Subcutaneous adipose tissue (tissue), 4 donors: ENCODE measurements around the gene DCTN4. TPM values are rescaled to one million over a fixed set of nuclear protein-coding genes. Genes with fewer than 3 reads are reported as not detected.

ENCODE experiments used
- CTCF ChIP-seq: fragments of 450-650 bp; IDR thresholded peaks from one replicate; pipeline ENCODE4 v1.5.1; 2016; ENCODE audit warnings: low read depth, mild to moderate bottlenecking, control low read depth, antibody characterized with exemption, moderate library complexity
- total RNA-seq, 4 donors: library from RNA; depleted of rRNA; stranded (reverse); fragments of >200 nt; gene quantifications; one replicate each; pipeline ENCODE4 v1.1.0, GENCODE V29; 2016

Gene DCTN4
- total RNA-seq: 10 to 100 TPM; 57.3 to 93.9 (median 76.5) TPM

GRCh38 chr5:150758531-150759333 lies at the start of gene DCTN4:
DCTN4 (minus strand) TSS chr5:150759017; CDS start chr5:150758993, 24 bp downstream.
- TF ChIP-seq CTCF: no peak

- no peak for TF ChIP-seq CTCF
These were observed 45.6 kb upstream of the DCTN4 start for GRCh38 chr5:150804388-150804787.

- TF ChIP-seq CTCF: no peak
These were observed 42.5 kb upstream of the DCTN4 start for GRCh38 chr5:150801117-150801927.

- TF ChIP-seq CTCF: no peak
These were observed 38.6 kb upstream of the DCTN4 start for GRCh38 chr5:150797384-150797783.

- TF ChIP-seq CTCF: no peak
These were observed 36.1 kb upstream of the DCTN4 start for GRCh38 chr5:150794927-150795326.

- TF ChIP-seq CTCF: no peak
These were observed 32.7 kb upstream of the DCTN4 start for GRCh38 chr5:150791536-150791935.

- TF ChIP-seq CTCF: no peak
These were observed 31.3 kb upstream of the DCTN4 start for GRCh38 chr5:150789943-150790611.
